ENCODE results near the gene TRIM5.
A peak's percentile ranks its signal among the peaks of the same experiment; 100 is the strongest.
"Not testable (repeated sequence)": the region's sequence is repeated elsewhere in the genome, so short reads cannot be mapped to it uniquely, and the experiment has no call there.

Gene TRIM5

GRCh38 chr11:5684646-5685362 lies at the start of gene TRIM5:
TSS of gene TRIM5 (minus strand) at chr11:5685074. CDS start at chr11:5680177, 4,897 bp downstream.
- peak; percentile 98 for DNase-seq (ENCODE audit: low spot score)

- DNase-seq (ENCODE audit: low spot score), result no peak
These were observed 42.8 kb upstream of the TRIM5 start for GRCh38 chr11:5727691-5728090.

GRCh38 chr11:5726351-5726750 lies 41.5 kb upstream of the TRIM5 start:
- DNase-seq (ENCODE audit: low spot score), result no peak

GRCh38 chr11:5722622-5723021 lies 37.7 kb upstream of the TRIM5 start:
- DNase-seq (ENCODE audit: low spot score), result no peak

- peak; percentile 6 for DNase-seq (ENCODE audit: low spot score)
These were observed 35.0 kb upstream of the TRIM5 start for GRCh38 chr11:5719703-5720495.

- not testable (repeated sequence) for DNase-seq (ENCODE audit: low spot score)
These were observed 31.6 kb upstream of the TRIM5 start for GRCh38 chr11:5716518-5716917.

- no peak for DNase-seq (ENCODE audit: low spot score)
These were observed 28.8 kb upstream of the TRIM5 start for GRCh38 chr11:5713695-5714094.

GRCh38 chr11:5712507-5712906 lies 27.6 kb upstream of the TRIM5 start:
- DNase-seq (ENCODE audit: low spot score), result no peak

- no peak for DNase-seq (ENCODE audit: low spot score)
These were observed 20.8 kb upstream of the TRIM5 start for GRCh38 chr11:5705688-5706087.

GRCh38 chr11:5703741-5704536 lies 19.1 kb upstream of the TRIM5 start:
- DNase-seq (ENCODE audit: low spot score), result no peak

DNA sequence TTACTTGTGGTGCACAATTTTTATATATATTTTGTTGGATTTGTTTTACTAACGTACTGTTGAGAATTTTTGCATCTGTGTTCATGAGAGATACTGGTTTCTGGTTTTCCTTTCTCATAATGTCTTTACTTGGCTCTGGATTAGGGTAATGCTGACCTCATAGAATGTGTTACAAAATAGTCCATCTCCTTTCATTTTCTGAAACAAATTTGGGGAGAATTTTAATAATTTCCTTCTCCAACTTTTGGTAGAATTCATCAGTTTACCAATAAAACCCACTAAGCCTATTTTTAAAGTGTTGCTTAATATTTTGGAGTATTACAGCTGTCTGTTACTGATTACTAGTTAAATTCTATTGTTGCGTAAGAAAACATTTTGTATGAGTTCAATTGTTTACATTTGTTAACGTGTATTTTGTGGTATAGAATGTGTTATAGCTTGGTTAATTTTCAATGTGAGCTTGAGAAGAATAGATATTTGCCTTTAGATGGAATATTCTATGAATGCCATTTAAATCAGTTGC lies 16.2 kb upstream of the TRIM5 start:
- no peak for DNase-seq (ENCODE audit: low spot score)

GRCh38 chr11:5700421-5701054 lies 15.7 kb upstream of the TRIM5 start:
- no peak for DNase-seq (ENCODE audit: low spot score)

- no peak for DNase-seq (ENCODE audit: low spot score)
These were observed 13.4 kb upstream of the TRIM5 start for GRCh38 chr11:5698281-5698680.

DNA sequence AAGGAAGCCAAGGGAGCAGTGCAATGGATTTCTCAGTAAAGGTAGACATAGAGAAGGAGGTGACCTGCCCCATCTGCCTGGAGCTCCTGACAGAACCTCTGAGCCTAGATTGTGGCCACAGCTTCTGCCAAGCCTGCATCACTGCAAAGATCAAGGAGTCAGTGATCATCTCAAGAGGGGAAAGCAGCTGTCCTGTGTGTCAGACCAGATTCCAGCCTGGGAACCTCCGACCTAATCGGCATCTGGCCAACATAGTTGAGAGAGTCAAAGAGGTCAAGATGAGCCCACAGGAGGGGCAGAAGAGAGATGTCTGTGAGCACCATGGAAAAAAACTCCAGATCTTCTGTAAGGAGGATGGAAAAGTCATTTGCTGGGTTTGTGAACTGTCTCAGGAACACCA lies 11.3 kb upstream of the TRIM5 start:
- no peak for DNase-seq (ENCODE audit: low spot score)

GRCh38 chr11:5695580-5695979 lies 10.7 kb upstream of the TRIM5 start:
- DNase-seq (ENCODE audit: low spot score), result no peak

DNA sequence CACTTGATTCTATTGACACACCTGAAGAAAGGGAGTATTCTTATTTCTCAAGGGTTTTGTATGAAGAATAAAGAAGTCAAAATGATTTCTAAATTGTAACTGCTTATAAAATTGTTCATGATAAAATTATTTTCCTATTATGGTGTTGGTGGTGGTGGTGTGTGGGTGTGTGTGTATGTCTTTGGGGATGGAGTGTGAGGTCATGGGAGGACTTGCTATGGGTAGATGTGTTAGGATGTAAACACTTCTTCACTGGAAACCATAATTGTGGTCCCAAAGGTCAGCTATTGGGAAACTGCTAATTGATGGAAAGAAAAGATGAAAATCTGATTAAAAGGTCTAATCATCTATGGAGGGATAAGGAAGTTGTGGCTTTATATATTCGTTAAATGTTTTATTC lies 9.8 kb upstream of the TRIM5 start:
- no peak for DNase-seq (ENCODE audit: low spot score)

GRCh38 chr11:5691964-5692361 lies 7.1 kb upstream of the TRIM5 start:
- no peak for DNase-seq (ENCODE audit: low spot score)

- DNase-seq (ENCODE audit: low spot score), result not testable (repeated sequence)
These were observed 6.5 kb upstream of the TRIM5 start for GRCh38 chr11:5691238-5691963.

DNA sequence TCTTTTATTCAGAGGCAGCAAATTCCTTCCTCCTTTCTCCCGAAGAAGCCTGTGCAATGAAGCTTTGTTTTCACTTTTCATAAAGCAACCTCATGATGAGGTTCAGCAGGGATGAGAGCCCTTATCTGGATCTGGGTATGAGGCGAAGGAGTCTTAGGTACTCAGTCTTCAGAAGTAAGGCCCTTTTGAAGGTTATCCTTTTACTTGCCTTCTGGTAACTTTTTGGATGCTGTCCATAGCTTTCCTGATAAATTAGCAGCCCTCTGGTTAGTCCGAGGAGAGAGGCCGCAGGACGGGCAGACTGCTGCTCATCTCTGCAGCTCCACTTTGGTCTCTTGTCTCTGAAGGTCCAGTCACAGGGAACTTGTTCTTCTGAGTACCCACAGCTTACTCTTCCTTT lies 5.9 kb upstream of the TRIM5 start:
- peak; percentile 38 for DNase-seq (ENCODE audit: low spot score)

GRCh38 chr11:5690216-5690615 lies 5.3 kb upstream of the TRIM5 start:
- DNase-seq (ENCODE audit: low spot score), result peak; percentile 33

- peak; percentile 65 for DNase-seq (ENCODE audit: low spot score)
These were observed 4.7 kb upstream of the TRIM5 start, which contains the start of gene TRIM22 for GRCh38 chr11:5689551-5689983. TSS of gene TRIM22 (plus strand) at chr11:5689790. CDS start at chr11:5696233, 6,443 bp downstream.

Measured in AG08395 (cell line).